Ascending aorta (tissue), 2 donors: ENCODE measurements around the gene MYB. TPM values are rescaled to one million over a fixed set of nuclear protein-coding genes. Genes with fewer than 3 reads are reported as not detected.

Experiments
- DNase-seq, 2 donors: peaks; one replicate each; pipeline ENCODE4 v3.0.0-alpha.2; 2019; ENCODE audit warnings: low spot score in 2 of 2
- H3K27ac ChIP-seq, 2 donors: fragments of 200-600 bp; sonication (generic); one replicate each; pipeline ENCODE4 v1.5.1; 2016 to 2017; ENCODE audit warnings: mild to moderate bottlenecking in 1 of 2
- H3K27me3 ChIP-seq: fragments of 200-600 bp; sonication (generic); one replicate; pipeline ENCODE4 v1.5.1; 2017
- H3K36me3 ChIP-seq, 2 donors: fragments of 200-600 bp; sonication (generic); one replicate each; pipeline ENCODE4 v1.5.1; 2016
- H3K4me1 ChIP-seq, 2 donors: fragments of 200-600 bp; sonication (generic); one replicate each; pipeline ENCODE4 v1.5.1; 2016 to 2017; ENCODE audit warnings: mild to moderate bottlenecking in 1 of 2
- H3K4me3 ChIP-seq, 2 donors: fragments of 200-600 bp; sonication (generic); one replicate each; pipeline ENCODE4 v1.5.1; 2016 to 2017; ENCODE audit warnings: mild to moderate bottlenecking in 1 of 2
- H3K9me3 ChIP-seq, 2 donors: fragments of 200-600 bp; sonication (generic); one replicate each; pipeline ENCODE4 v1.5.1; 2016
- CTCF ChIP-seq, 3 experiments: fragments of 200-600 bp in 2 of 3; fragments of 450-650 bp in 1 of 3; sonication (generic) in 2 of 3; IDR thresholded peaks; one replicate each; pipeline ENCODE4 v1.5.1; 2016 to 2019; ENCODE audit warnings: antibody characterized with exemption in 3 of 3, mild to moderate bottlenecking in 1 of 3, moderate library complexity in 1 of 3
- intact Hi-C: fragments of 100-400 bp; cut with DNase I; formaldehyde crosslinking; loops from one replicate; pipeline ENCODE4 v1.15.1; 2023
- total RNA-seq: library from RNA; depleted of rRNA; stranded (reverse); fragments of >200 nt; gene quantifications from one replicate; pipeline ENCODE4 v1.1.0, GENCODE V29; 2016

The MYB gene
- total RNA-seq, result not detected

GRCh38 chr6:135180542-135181332 is at the start of gene MYB:
Gene MYB (plus strand): TSS chr6:135181308. CDS start chr6:135181514, 206 bp downstream.
- peak in 1 of 2 donors; percentile 64 for DNase-seq
- intact Hi-C loops, result loop anchor here (10.0 kb wide), 1 partner anchor 126 kb away; the partner anchor contains the start of gene HBS1L
- no peak for TF ChIP-seq CTCF (IDR thresholded peaks at IDR 0.05)
- H3K4me3 ChIP-seq, result peak within 1 kb of the TSS; percentile 68 to 86
- no peaks in the 10 kb centered on the region for H3K9me3 ChIP-seq
- peaks cover 14 to 18% of the 10 kb centered on the region in 2 donors for H3K4me1 ChIP-seq
- H3K36me3 ChIP-seq, result no peaks in the 10 kb centered on the region
- no peak within 1 kb of the TSS for H3K27ac ChIP-seq
- H3K27me3 ChIP-seq, result peaks cover 8% of the 10 kb centered on the region

- no peak for TF ChIP-seq CTCF (IDR thresholded peaks at IDR 0.05)
- no peaks in the 10 kb centered on the region for H3K27me3 ChIP-seq
- H3K27ac ChIP-seq, result no peak overlapping the region
- intact Hi-C loops, result no loop called here
- no peaks in the 10 kb centered on the region for H3K9me3 ChIP-seq
- H3K4me3 ChIP-seq, result no peak overlapping the region
- DNase-seq, result no peak
- H3K4me1 ChIP-seq, result no peaks in the 10 kb centered on the region
- H3K36me3 ChIP-seq, result no peaks in the 10 kb centered on the region
These were observed 48.3 kb upstream of the MYB start for GRCh38 chr6:135132776-135133175.

- Histone ChIP-seq H3K4me3 (no peak overlapping the region), H3K27me3 (no peaks in the 10 kb centered on the region), H3K36me3 (no peaks in the 10 kb centered on the region), H3K9me3 (no peaks in the 10 kb centered on the region), H3K27ac (no peak overlapping the region), H3K4me1 (no peaks in the 10 kb centered on the region)
- no peak for TF ChIP-seq CTCF (IDR thresholded peaks at IDR 0.05)
- no peak for DNase-seq
- intact Hi-C loops, result no loop called here
These were observed 45.3 kb upstream of the MYB start for GRCh38 chr6:135135835-135136234.

GRCh38 chr6:135137826-135138225 is 43.3 kb upstream of the MYB start:
- Histone ChIP-seq H3K4me3 (no peak overlapping the region), H3K27me3 (no peaks in the 10 kb centered on the region), H3K36me3 (no peaks in the 10 kb centered on the region), H3K27ac (no peak overlapping the region), H3K9me3 (no peaks in the 10 kb centered on the region), H3K4me1 (no peaks in the 10 kb centered on the region)
- no peak for TF ChIP-seq CTCF (IDR thresholded peaks at IDR 0.05)
- intact Hi-C loops, result no loop called here
- no peak for DNase-seq

- H3K27ac ChIP-seq, result no peak overlapping the region
- no peak for TF ChIP-seq CTCF (IDR thresholded peaks at IDR 0.05)
- H3K27me3 ChIP-seq, result no peaks in the 10 kb centered on the region
- H3K9me3 ChIP-seq, result no peaks in the 10 kb centered on the region
- intact Hi-C loops, result no loop called here
- no peaks in the 10 kb centered on the region for H3K4me1 ChIP-seq
- DNase-seq, result no peak
- H3K4me3 ChIP-seq, result no peak overlapping the region
- no peaks in the 10 kb centered on the region for H3K36me3 ChIP-seq
These were observed 39.9 kb upstream of the MYB start for GRCh38 chr6:135141182-135141581.
